T-helper 17 cell (primary cell): ENCODE measurements around the gene TAP1. TPM values are rescaled to one million over a fixed set of nuclear protein-coding genes. Genes with fewer than 3 reads are reported as not detected.

Experiments used
- ATAC-seq: fragments of 150-1000 bp; cut with Tn5 transposase; 2 replicates; pipeline ENCODE4 v1.10.0; 2021; ENCODE audit warnings: mild to moderate bottlenecking, moderate library complexity
- DNase-seq, 3 donors: peaks; one replicate each; pipeline versions ENCODE4 v3.0.0 to v3.0.0-alpha.2; 2020 to 2021
- H3K9me3 ChIP-seq: one replicate; pipeline ENCODE4 v1.7.0; 2013; ENCODE audit warnings: low read length, mild to moderate bottlenecking; ENCODE audit not compliant: control insufficient read depth, poor library complexity, severe bottlenecking
- H3K27ac Mint-ChIP-seq: one replicate; pipeline ENCODE4 v1.8.0; 2022; ENCODE audit warnings: mild to moderate bottlenecking, moderate library complexity, mixed read lengths
- H3K27me3 Mint-ChIP-seq: one replicate; pipeline ENCODE4 v1.8.0; 2022; ENCODE audit warnings: mixed read lengths
- H3K36me3 Mint-ChIP-seq: one replicate; pipeline ENCODE4 v1.8.0; 2022; ENCODE audit warnings: low read depth, mixed read lengths
- H3K4me1 Mint-ChIP-seq: one replicate; pipeline ENCODE4 v1.8.0; 2022; ENCODE audit warnings: mild to moderate bottlenecking, mixed read lengths
- H3K4me3 Mint-ChIP-seq: one replicate; pipeline ENCODE4 v1.8.0; 2022; ENCODE audit warnings: mild to moderate bottlenecking, moderate library complexity, mixed read lengths
- total RNA-seq, 4 donors: library from RNA in 2 of 4; stranded (reverse) in 2 of 4; gene quantifications; one replicate each; pipeline ENCODE4 v1.2.3 and lab custom pipeline; 2022 to 2026

TAP1 gene
- total RNA-seq, 2 donors from 2014 or later: 119 to 125 TPM

DNA sequence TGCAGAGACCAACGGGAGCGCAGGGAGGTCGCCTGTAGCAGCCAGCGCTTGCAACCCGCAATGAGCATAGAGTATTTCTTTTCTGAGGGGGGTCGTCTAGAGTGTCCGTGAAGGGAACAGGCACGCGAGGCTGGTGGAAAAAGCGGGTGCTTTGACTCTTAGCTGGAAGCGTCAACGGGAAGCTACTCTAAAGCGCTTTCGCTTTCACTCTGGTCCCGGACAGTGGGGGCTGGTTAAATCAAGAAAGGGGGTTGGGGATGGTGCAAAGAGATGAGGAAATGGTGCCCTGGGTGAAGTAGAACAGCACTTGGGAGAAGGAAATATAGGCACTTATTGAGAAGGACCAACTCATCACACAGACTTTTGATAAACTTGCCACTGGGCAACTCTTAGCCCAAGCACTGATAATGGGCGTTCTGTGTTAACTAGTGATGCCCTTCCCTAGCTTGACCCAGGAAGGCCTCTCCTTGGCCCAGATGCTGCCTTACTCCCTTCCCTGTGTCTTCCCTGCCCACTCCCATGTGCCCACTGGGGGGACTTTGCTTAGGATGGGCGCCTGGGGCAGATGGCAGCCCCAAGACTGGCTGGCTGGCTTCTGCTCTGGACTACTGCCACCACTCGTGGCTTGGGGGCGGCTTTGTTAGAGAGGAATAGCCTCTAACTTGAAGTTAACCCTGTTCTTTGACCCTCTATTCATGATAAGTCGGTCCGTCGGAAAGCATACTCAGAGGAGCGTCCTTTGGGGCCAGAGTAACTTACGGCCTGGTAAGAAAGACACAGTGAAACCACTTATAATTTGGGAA, 1.1 kb upstream of the TAP1 start:
- peak; percentile 14 for ATAC-seq
- H3K27ac Mint-ChIP-seq: peak overlapping the region; percentile 100
- peak in 2 of 3 donors; percentile 31 to 36 for DNase-seq
- H3K9me3 ChIP-seq: peaks cover 3% of the 10 kb centered on the region
- peaks cover 34% of the 10 kb centered on the region for H3K36me3 Mint-ChIP-seq
- H3K4me3 Mint-ChIP-seq: peak overlapping the region; percentile 99
- H3K4me1 Mint-ChIP-seq: peaks cover 64% of the 10 kb centered on the region
- no peaks in the 10 kb centered on the region for H3K27me3 Mint-ChIP-seq

DNA sequence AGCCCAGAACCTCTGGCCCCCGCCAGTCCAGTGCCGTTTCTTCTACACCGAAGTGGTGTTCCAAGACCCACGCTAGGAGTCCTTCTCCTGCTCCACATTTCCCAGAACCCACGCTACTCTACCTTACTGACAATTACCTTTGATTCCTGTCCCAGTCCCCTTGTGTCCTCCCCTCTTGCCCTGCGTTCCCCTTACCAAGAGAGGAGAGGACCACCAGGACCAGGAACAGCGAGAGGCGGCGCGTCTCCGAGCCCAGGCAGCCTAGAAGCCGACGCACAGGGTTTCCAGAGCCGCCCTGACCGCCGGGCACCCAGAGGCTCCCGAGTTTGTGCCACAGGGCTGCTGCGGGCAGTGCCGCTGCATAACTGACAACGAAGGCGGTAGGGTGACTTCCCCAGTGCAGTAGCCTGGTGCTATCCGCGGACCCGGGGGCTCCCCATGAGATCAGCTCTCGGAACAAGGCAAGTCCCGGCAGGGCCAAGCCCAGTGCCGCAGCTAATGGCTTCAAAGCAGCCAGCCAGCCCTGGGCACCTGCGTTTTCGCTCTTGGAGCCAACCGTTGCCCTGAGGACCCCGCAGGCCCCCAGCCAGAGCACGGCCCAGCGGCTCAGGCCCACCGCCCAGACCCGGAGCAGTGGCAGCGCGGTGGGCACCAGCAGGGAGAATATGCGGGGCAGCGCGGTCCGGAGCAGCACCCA, 512 bp downstream of the TAP1 start:
- Mint-ChIP-seq H3K4me1 (peaks cover 70% of the 10 kb centered on the region), H3K27ac (peak overlapping the region; percentile 100), H3K36me3 (peaks cover 34% of the 10 kb centered on the region), H3K4me3 (peak overlapping the region; percentile 99), H3K27me3 (no peaks in the 10 kb centered on the region)
- peak; percentile 38 to 67 (median 58) for DNase-seq
- peak; percentile 56 for ATAC-seq
- peaks cover 3% of the 10 kb centered on the region for H3K9me3 ChIP-seq

GRCh38 chr6:32852018-32852843, 1.3 kb downstream of the TAP1 start:
- H3K27ac Mint-ChIP-seq: peak overlapping the region; percentile 100
- peak overlapping the region; percentile 99 for H3K4me3 Mint-ChIP-seq
- DNase-seq (no peak), ATAC-seq (no peak)
- H3K9me3 ChIP-seq: peaks cover 3% of the 10 kb centered on the region
- H3K4me1 Mint-ChIP-seq: peaks cover 70% of the 10 kb centered on the region
- H3K27me3 Mint-ChIP-seq: no peaks in the 10 kb centered on the region
- H3K36me3 Mint-ChIP-seq: peaks cover 41% of the 10 kb centered on the region

DNA sequence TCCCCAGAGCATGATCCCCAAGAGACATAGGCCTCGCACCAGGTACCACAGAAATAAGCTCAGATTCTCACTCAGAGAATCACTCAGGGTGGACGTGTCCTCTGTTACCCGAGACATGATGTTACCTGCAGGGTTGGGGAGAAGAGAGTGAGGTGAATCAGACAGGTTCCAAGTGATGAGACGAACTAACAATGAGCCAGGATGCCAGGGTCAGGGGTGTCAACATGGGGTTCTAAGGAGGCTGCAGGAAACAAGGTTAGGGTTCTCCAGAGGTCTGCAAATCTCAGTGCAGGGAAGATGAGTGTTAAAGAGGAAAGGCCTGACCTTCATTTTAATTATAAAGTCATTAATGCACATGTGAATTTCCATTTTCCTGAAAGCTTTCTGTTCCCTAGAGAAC, 2.5 kb downstream of the TAP1 start:
- H3K27ac Mint-ChIP-seq: peak overlapping the region; percentile 100
- H3K36me3 Mint-ChIP-seq: peaks cover 44% of the 10 kb centered on the region
- no peaks in the 10 kb centered on the region for H3K27me3 Mint-ChIP-seq
- DNase-seq (no peak), ATAC-seq (no peak)
- peaks cover 74% of the 10 kb centered on the region for H3K4me1 Mint-ChIP-seq
- H3K9me3 ChIP-seq: peaks cover 3% of the 10 kb centered on the region
- peak overlapping the region; percentile 99 for H3K4me3 Mint-ChIP-seq

- peaks cover 3% of the 10 kb centered on the region for H3K9me3 ChIP-seq
- Mint-ChIP-seq H3K27me3 (no peaks in the 10 kb centered on the region), H3K27ac (peak overlapping the region; percentile 100), H3K4me3 (peak overlapping the region; percentile 70), H3K36me3 (peaks cover 40% of the 10 kb centered on the region), H3K4me1 (peaks cover 75% of the 10 kb centered on the region)
- ATAC-seq (no peak), DNase-seq (no peak)
Observed at GRCh38 chr6:32849126-32849525, 4.4 kb downstream of the TAP1 start.

- peak overlapping the region; percentile 100 for H3K27ac Mint-ChIP-seq
- DNase-seq (no peak), ATAC-seq (no peak)
- peaks cover 42% of the 10 kb centered on the region for H3K36me3 Mint-ChIP-seq
- no peaks in the 10 kb centered on the region for H3K27me3 Mint-ChIP-seq
- peaks cover 79% of the 10 kb centered on the region for H3K4me1 Mint-ChIP-seq
- peaks cover 3% of the 10 kb centered on the region for H3K9me3 ChIP-seq
- peak overlapping the region; percentile 81 for H3K4me3 Mint-ChIP-seq
Observed at GRCh38 chr6:32847795-32848194, 5.7 kb downstream of the TAP1 start.

- Mint-ChIP-seq H3K4me3 (peak overlapping the region; percentile 81), H3K36me3 (peaks cover 45% of the 10 kb centered on the region), H3K27me3 (no peaks in the 10 kb centered on the region), H3K4me1 (peaks cover 77% of the 10 kb centered on the region), H3K27ac (peak overlapping the region; percentile 100)
- no peak for ATAC-seq
- peaks cover 3% of the 10 kb centered on the region for H3K9me3 ChIP-seq
- no peak for DNase-seq
Observed at GRCh38 chr6:32847004-32847403, 6.5 kb downstream of the TAP1 start.

DNA sequence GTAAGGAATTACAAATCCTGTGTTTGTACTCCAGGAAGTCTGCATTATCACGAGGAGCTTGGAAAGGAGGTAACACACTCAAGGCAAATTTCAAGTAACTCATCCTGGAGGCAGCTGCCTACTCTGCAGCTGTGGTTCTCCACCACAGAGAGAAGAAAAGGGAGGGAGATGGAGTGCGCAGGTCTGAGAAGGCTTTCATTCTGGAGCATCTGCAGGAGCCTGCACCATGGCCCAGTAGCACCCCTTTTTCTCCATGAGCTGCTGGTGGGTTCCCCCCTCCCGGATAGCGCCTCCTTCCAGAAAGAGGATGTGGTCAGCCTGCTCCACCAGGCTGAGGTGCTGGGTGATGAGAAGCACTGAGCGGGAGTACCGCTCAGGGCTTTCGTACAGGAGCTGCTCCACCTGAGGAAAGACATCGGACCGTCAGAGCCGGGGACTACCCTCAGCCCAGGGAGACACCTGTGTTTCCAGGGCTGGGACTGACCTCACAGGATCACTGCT, 8.1 kb downstream of the TAP1 start:
- Mint-ChIP-seq H3K4me3 (peak overlapping the region; percentile 99), H3K27ac (peak overlapping the region; percentile 100), H3K36me3 (peaks cover 38% of the 10 kb centered on the region), H3K27me3 (no peaks in the 10 kb centered on the region), H3K4me1 (peaks cover 76% of the 10 kb centered on the region)
- peaks cover 3% of the 10 kb centered on the region for H3K9me3 ChIP-seq
- DNase-seq (no peak), ATAC-seq (peak; percentile 16)

DNA sequence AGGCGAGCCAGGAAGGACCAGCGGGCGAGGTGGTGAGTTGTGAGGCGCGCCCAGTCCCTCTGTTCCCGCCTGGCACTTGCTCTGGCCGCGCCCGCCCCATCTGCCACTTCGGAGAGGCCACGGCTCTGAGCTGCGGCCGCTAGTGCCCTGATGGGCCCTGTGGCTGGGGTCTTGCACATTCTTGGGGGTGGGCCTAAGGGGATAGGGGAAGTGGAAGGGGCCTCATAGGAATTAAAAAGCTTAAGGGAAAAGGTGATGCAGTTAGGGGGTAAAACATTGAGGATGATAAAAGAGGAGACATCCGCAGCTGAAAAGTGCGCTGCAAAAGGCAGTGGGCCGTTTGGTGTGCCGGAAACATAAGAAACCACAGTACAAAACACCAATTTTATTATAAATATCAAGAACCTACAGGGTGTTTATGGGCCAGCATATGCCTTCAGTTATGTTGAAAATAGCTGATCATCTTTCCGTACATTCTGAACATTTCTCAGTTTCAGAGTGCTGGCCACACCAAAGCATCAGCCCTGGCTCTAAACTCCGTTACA, 8.6 kb downstream of the TAP1 start:
- peak; percentile 15 for ATAC-seq
- peaks cover 3% of the 10 kb centered on the region for H3K9me3 ChIP-seq
- peak overlapping the region; percentile 99 for H3K4me3 Mint-ChIP-seq
- H3K36me3 Mint-ChIP-seq: peaks cover 37% of the 10 kb centered on the region
- H3K27me3 Mint-ChIP-seq: no peaks in the 10 kb centered on the region
- H3K4me1 Mint-ChIP-seq: peaks cover 76% of the 10 kb centered on the region
- H3K27ac Mint-ChIP-seq: peak overlapping the region; percentile 100
- no peak for DNase-seq

- H3K9me3 ChIP-seq: no peaks in the 10 kb centered on the region
- DNase-seq (peak; percentile 82 to 96 (median 90)), ATAC-seq (peak; percentile 84)
- Mint-ChIP-seq H3K27ac (peak within 1 kb of the TSS; percentile 100), H3K27me3 (no peaks in the 10 kb centered on the region), H3K4me1 (peaks cover 75% of the 10 kb centered on the region), H3K4me3 (peak within 1 kb of the TSS; percentile 99), H3K36me3 (peaks cover 37% of the 10 kb centered on the region)
Observed at GRCh38 chr6:32843979-32844838, 9.3 kb downstream of the TAP1 start, which contains the start of gene PSMB8. PSMB8 (minus strand) TSS chr6:32844047; CDS start chr6:32843996, 51 bp downstream.

GRCh38 chr6:32843331-32843978, 10.0 kb downstream of the TAP1 start:
- H3K27ac Mint-ChIP-seq: peak overlapping the region; percentile 100
- H3K27me3 Mint-ChIP-seq: no peaks in the 10 kb centered on the region
- H3K9me3 ChIP-seq: no peaks in the 10 kb centered on the region
- DNase-seq (no peak), ATAC-seq (no peak)
- H3K4me3 Mint-ChIP-seq: peak overlapping the region; percentile 99
- peaks cover 68% of the 10 kb centered on the region for H3K4me1 Mint-ChIP-seq
- H3K36me3 Mint-ChIP-seq: peaks cover 37% of the 10 kb centered on the region
